Panc1 (cell line): ENCODE results near the gene ADNP.

Experiments used
- CTCF ChIP-seq: fragments of 450-650 bp; IDR thresholded peaks from 2 replicates; pipeline ENCODE4 v1.5.1; 2017; ENCODE audit warnings: mild to moderate bottlenecking
- SIN3A ChIP-seq: IDR thresholded peaks from 2 replicates; pipeline ENCODE4 v1.6.1; 2012; ENCODE audit warnings: low read depth, mild to moderate bottlenecking, low read length, moderate library complexity, borderline replicate concordance; ENCODE audit not compliant: insufficient read depth
- TF ChIP-seq, protein P1 (sequence below), 2 experiments: IDR thresholded peaks; 2 replicates each; pipeline ENCODE4 v1.6.1; 2011 to 2012; ENCODE audit warnings: low read depth in 2 of 2, control low read depth in 1 of 2, low read length in 1 of 2, mild to moderate bottlenecking in 1 of 2, moderate library complexity in 1 of 2; ENCODE audit not compliant: insufficient read depth in 1 of 2

DNA sequence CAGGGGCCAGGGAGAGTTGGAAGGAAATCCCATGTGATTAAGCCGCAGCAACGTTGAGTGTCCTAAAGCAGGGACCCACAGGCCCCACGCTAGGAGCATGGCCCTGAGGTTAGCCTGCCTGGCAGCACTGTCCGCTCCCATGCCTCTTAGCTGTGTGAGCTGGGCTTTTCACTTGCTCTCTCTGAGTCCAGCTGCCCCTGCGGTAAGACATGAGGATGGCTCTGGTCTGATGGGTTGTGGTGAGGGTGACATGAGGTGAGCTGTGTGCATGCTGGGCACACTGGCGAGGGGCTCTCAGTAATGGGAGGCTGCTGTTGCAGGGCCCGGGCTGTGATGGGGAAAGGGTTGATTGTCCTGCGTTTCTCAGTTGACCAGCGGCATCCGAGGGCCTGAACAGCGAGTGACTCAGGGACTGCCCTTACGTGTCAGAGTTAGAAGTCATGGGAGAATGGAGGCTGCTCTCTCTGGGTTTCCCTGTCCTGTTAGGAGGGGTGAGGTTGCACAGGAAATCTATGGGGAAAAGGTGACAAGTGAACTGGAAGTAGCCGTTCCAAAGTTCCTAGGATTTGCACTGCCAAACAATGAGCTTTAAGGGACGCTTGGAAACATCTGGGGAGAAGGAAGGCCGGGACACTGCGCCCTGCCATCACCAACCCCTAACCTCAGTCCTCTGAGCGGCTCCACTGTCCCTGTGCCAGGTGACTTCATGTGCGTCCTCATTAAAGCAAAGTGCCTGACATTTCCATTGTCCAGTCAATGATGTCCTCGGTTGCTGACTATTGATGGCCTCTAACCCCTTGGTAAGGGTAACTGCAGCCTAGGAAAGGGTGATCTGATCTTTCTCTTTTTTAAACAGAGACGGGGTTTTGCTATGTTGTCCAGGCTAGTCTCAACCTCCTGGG lies 51.3 kb downstream of the ADNP start:
- TF ChIP-seq CTCF = no peak
- TF ChIP-seq, protein P1, sequence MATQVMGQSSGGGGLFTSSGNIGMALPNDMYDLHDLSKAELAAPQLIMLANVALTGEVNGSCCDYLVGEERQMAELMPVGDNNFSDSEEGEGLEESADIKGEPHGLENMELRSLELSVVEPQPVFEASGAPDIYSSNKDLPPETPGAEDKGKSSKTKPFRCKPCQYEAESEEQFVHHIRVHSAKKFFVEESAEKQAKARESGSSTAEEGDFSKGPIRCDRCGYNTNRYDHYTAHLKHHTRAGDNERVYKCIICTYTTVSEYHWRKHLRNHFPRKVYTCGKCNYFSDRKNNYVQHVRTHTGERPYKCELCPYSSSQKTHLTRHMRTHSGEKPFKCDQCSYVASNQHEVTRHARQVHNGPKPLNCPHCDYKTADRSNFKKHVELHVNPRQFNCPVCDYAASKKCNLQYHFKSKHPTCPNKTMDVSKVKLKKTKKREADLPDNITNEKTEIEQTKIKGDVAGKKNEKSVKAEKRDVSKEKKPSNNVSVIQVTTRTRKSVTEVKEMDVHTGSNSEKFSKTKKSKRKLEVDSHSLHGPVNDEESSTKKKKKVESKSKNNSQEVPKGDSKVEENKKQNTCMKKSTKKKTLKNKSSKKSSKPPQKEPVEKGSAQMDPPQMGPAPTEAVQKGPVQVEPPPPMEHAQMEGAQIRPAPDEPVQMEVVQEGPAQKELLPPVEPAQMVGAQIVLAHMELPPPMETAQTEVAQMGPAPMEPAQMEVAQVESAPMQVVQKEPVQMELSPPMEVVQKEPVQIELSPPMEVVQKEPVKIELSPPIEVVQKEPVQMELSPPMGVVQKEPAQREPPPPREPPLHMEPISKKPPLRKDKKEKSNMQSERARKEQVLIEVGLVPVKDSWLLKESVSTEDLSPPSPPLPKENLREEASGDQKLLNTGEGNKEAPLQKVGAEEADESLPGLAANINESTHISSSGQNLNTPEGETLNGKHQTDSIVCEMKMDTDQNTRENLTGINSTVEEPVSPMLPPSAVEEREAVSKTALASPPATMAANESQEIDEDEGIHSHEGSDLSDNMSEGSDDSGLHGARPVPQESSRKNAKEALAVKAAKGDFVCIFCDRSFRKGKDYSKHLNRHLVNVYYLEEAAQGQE (IDR thresholded peaks at IDR 0.05; ENCODE audit: insufficient read depth in 1 of 2, low read depth in 2 of 2, low read length in 1 of 2) = no peak
- TF ChIP-seq SIN3A = no peak
